NT2/D1 (cell line): ENCODE results near the gene KIAA1217.

Experiments
- DNase-seq: peaks from one replicate; pipeline ENCODE4 v3.0.0-alpha.2; 2011; ENCODE audit warnings: low read depth, low spot score
- H3K27me3 ChIP-seq: 2 replicates; pipeline ENCODE4 v1.6.0; 2011; ENCODE audit warnings: mild to moderate bottlenecking; ENCODE audit not compliant: insufficient read length, insufficient read depth
- H3K36me3 ChIP-seq: 2 replicates; pipeline ENCODE4 v1.6.1; 2011; ENCODE audit warnings: mild to moderate bottlenecking, low read length, mixed read lengths; ENCODE audit not compliant: insufficient read depth, insufficient read length
- H3K4me1 ChIP-seq: 2 replicates; pipeline ENCODE4 v1.5.1; 2011; ENCODE audit not compliant: insufficient read depth, insufficient read length
- H3K4me3 ChIP-seq: 2 replicates; pipeline ENCODE4 v1.5.1; 2011; ENCODE audit warnings: low read depth; ENCODE audit not compliant: insufficient read length
- H3K9ac ChIP-seq: 2 replicates; pipeline ENCODE4 v1.6.0; 2011; ENCODE audit warnings: low read depth; ENCODE audit not compliant: insufficient read length
- H3K9me3 ChIP-seq: 2 replicates; pipeline ENCODE4 v1.5.1; 2011; ENCODE audit warnings: mild to moderate bottlenecking, low read length; ENCODE audit not compliant: insufficient read depth
- SUZ12 ChIP-seq: IDR thresholded peaks from 2 replicates; pipeline ENCODE4 v1.6.1; 2011; ENCODE audit not compliant: insufficient read length, insufficient read depth; ENCODE audit errors: extremely low read depth
- YY1 ChIP-seq: IDR thresholded peaks from 2 replicates; pipeline ENCODE4 v1.6.1; 2011; ENCODE audit not compliant: insufficient read length, insufficient read depth
- ZNF274 ChIP-seq: IDR thresholded peaks from 2 replicates; pipeline ENCODE4 v1.6.1; 2011; ENCODE audit warnings: mild to moderate bottlenecking, low read depth, low read length

Gene KIAA1217

GRCh38 chr10:24292304-24293293, 83.7 kb downstream of the KIAA1217 start:
- TF ChIP-seq ZNF274 (no peak), YY1 (no peak), SUZ12 (no peak)
- H3K4me3 ChIP-seq, result no peak overlapping the region
- H3K9me3 ChIP-seq, result peaks cover 5% of the 10 kb centered on the region; the same call in 1 of the 2 replicates
- H3K36me3 ChIP-seq, result peaks cover 42% of the 10 kb centered on the region
- H3K4me1 ChIP-seq, result no peaks in the 10 kb centered on the region
- H3K27me3 ChIP-seq, result no peaks in the 10 kb centered on the region
- no peak overlapping the region for H3K9ac ChIP-seq
- no peak for DNase-seq

DNA sequence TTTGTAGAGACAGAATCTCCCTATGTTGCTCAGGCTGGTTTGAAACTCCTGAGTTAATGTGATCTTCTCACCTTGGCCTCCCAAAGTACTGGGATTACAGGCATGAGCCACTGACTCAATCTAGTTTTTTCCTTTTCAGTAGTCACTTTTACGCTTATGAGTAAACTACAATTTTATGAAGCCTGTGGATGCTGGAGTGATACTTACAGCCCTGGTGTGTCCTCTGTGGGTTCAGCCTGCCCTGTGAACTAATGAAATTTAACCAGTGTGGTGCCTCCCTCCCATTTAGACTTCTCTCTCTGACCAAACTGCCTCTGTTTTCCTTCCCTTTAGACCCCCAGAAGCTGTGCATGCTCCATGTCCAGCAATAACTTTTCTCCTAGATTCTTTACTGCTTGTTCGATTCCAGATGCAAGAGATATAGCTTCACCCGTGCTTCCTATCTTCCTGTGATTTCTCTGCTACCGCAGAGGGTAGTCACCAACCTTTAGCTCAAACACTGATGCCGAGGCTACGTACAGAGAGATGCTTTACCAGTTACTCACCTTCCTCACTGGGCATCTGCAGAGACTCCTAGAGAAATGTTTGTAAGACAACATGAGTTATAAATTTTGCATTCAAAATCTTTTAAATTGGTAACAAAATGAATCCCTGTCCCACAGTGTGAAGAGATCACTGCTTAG, 90.8 kb downstream of the KIAA1217 start:
- Histone ChIP-seq H3K27me3 (no peaks in the 10 kb centered on the region), H3K4me3 (no peak overlapping the region), H3K4me1 (no peaks in the 10 kb centered on the region), H3K36me3 (peaks cover 16% of the 10 kb centered on the region), H3K9ac (no peak overlapping the region), H3K9me3 (no peaks in the 10 kb centered on the region)
- TF ChIP-seq YY1 (no peak), SUZ12 (no peak), ZNF274 (no peak)
- no peak for DNase-seq

DNA sequence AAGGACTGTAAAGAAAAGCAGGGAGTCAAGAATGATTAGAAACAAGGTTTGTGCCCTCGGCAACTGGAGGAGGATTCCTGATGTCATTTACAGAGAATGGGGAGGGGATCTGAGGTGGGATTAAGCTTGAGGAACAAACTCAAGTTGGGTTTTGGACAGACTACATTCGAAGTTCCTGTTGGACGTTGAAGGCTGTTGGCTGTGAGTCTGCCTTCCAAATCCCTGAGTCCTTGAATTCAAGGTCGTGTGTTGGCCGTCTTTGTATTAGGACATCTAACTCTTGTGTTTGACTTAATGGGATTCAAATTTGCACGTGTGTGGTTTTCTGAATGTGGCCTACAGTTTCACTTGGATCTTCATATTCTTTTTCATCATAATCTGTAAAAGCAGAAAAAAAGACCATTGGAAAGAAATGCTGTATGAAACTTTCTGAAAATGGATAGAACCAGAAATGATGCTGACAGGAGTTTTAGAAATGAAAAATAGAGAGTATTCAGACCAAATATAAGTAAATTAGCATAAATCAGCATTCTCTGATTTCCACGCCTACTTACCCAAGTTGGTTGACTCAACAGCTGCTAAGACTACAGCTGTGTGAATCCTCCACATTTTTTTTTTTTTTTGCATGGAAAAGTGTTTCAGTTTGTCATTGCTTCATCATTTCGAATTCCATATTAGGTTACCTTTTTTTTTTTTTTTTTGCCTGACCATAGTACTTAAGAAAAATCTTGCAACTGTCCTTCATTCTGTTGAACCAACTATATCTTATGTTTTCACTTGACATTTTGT, 94.8 kb downstream of the KIAA1217 start:
- Histone ChIP-seq H3K4me3 (no peak overlapping the region), H3K4me1 (no peaks in the 10 kb centered on the region), H3K9ac (no peak overlapping the region), H3K36me3 (peaks cover 8% of the 10 kb centered on the region), H3K27me3 (no peaks in the 10 kb centered on the region), H3K9me3 (no peaks in the 10 kb centered on the region)
- DNase-seq, result no peak
- no peak for TF ChIP-seq YY1
- TF ChIP-seq ZNF274, result no peak
- no peak for TF ChIP-seq SUZ12

GRCh38 chr10:24305551-24306506, 96.9 kb downstream of the KIAA1217 start:
- no peaks in the 10 kb centered on the region for H3K4me1 ChIP-seq
- TF ChIP-seq ZNF274 (no peak), YY1 (no peak)
- no peak for DNase-seq
- H3K4me3 ChIP-seq, result no peak overlapping the region
- H3K36me3 ChIP-seq, result peaks cover 17% of the 10 kb centered on the region
- H3K27me3 ChIP-seq, result no peaks in the 10 kb centered on the region
- no peaks in the 10 kb centered on the region for H3K9me3 ChIP-seq
- H3K9ac ChIP-seq, result no peak overlapping the region

- Histone ChIP-seq H3K27me3 (no peaks in the 10 kb centered on the region), H3K4me3 (no peak overlapping the region), H3K36me3 (peaks cover 21% of the 10 kb centered on the region), H3K9me3 (no peaks in the 10 kb centered on the region), H3K4me1 (no peaks in the 10 kb centered on the region), H3K9ac (no peak overlapping the region)
- TF ChIP-seq ZNF274 (no peak), YY1 (no peak), SUZ12 (no peak)
- no peak for DNase-seq
These were observed 97.6 kb downstream of the KIAA1217 start for GRCh38 chr10:24306507-24306875.

- Histone ChIP-seq H3K4me3 (no peak overlapping the region), H3K27me3 (no peaks in the 10 kb centered on the region), H3K4me1 (peaks cover 3% of the 10 kb centered on the region), H3K36me3 (peaks cover 18% of the 10 kb centered on the region), H3K9ac (no peak overlapping the region), H3K9me3 (no peaks in the 10 kb centered on the region)
- TF ChIP-seq ZNF274, result no peak
- no peak for TF ChIP-seq YY1
- no peak for TF ChIP-seq SUZ12
- DNase-seq, result no peak
These were observed 98.2 kb downstream of the KIAA1217 start for GRCh38 chr10:24307116-24307515.
